Stimulated activated naive CD8-positive, alpha-beta T cell treated with anti-CD3 and anti-CD28 coated beads, Interleukin-15, Interleukin-2, amounts not matched to agents 100 U/mL and 50 U/mL, for 24 hours (primary cell): Measurements from ENCODE around the gene OSBPL6.
A peak's percentile ranks its signal among the peaks of the same experiment; 100 is the strongest.

Experiments used
- ATAC-seq: fragments of 150-1000 bp; cut with Tn5 transposase; one replicate; pipeline ENCODE4 v1.10.0; 2021
- DNase-seq: peaks from one replicate; pipeline ENCODE4 v3.0.0; 2021

The OSBPL6 gene

GRCh38 chr2:178448968-178449661 is 254.8 kb downstream of the OSBPL6 start:
- no peak for DNase-seq
- no peak for ATAC-seq

- DNase-seq, result peak; percentile 20
- ATAC-seq, result no peak
Observed at GRCh38 chr2:178449700-178450523, 255.6 kb downstream of the OSBPL6 start.

GRCh38 chr2:178450524-178450773 is 256.1 kb downstream of the OSBPL6 start:
- no peak for DNase-seq
- ATAC-seq, result no peak

GRCh38 chr2:178450774-178451525 is 256.6 kb downstream of the OSBPL6 start, which contains the start of the genes PJVK and PRKRA:
PJVK (plus strand) TSS chr2:178451378; CDS start chr2:178453410, 2,032 bp downstream.
PRKRA (minus strand) TSS chr2:178451175; CDS start chr2:178451030, 145 bp downstream.
- ATAC-seq (peak; percentile 94), DNase-seq (peak; percentile 97)

GRCh38 chr2:178452334-178452733 is 258.0 kb downstream of the OSBPL6 start:
- DNase-seq (no peak), ATAC-seq (no peak)
